ENCODE measurements around the gene ALX3.
"Not testable (repeated sequence)": the region's sequence is repeated elsewhere in the genome, so short reads cannot be mapped to it uniquely, and the experiment has no call there.

DNA sequence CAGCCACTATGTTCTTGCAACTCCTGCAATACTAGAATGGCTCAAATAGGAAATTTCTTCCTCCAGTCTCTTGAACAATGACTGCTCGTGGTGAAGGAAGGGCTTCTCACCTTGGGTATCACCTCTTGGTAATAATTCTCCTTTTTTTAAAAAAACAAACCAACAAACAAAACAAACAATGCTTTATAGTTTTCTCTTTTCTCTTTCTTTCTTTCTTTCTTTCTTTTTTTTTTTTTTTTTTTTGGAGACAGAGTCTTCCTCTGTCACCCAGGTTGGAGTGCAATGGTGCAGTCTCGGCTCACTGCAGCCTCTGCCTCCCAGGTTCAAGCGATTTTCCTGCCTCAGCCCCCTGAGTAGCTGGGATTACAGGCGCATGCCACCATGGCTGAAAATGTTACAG, 39.8 kb downstream of the ALX3 start:
- not testable (repeated sequence) for TF ChIP-seq HOXA7 (CRISPR knock-in tag; IDR thresholded peaks at IDR 0.05; ENCODE audit: borderline replicate concordance); ZNF530 (tag by site-specific recombination; IDR thresholded peaks at IDR 0.05; ENCODE audit: low read depth); ZNF670 (tag by site-specific recombination; IDR thresholded peaks at IDR 0.05; ENCODE audit: low read depth); ZNF549 (tag by site-specific recombination; IDR thresholded peaks at IDR 0.05); ZSCAN23 (tag by site-specific recombination; IDR thresholded peaks at IDR 0.05)
- TF ChIP-seq, protein P1, sequence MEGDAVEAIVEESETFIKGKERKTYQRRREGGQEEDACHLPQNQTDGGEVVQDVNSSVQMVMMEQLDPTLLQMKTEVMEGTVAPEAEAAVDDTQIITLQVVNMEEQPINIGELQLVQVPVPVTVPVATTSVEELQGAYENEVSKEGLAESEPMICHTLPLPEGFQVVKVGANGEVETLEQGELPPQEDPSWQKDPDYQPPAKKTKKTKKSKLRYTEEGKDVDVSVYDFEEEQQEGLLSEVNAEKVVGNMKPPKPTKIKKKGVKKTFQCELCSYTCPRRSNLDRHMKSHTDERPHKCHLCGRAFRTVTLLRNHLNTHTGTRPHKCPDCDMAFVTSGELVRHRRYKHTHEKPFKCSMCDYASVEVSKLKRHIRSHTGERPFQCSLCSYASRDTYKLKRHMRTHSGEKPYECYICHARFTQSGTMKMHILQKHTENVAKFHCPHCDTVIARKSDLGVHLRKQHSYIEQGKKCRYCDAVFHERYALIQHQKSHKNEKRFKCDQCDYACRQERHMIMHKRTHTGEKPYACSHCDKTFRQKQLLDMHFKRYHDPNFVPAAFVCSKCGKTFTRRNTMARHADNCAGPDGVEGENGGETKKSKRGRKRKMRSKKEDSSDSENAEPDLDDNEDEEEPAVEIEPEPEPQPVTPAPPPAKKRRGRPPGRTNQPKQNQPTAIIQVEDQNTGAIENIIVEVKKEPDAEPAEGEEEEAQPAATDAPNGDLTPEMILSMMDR (tag by site-specific recombination; IDR thresholded peaks at IDR 0.05): not testable (repeated sequence)
- TF ChIP-seq, protein P2, sequence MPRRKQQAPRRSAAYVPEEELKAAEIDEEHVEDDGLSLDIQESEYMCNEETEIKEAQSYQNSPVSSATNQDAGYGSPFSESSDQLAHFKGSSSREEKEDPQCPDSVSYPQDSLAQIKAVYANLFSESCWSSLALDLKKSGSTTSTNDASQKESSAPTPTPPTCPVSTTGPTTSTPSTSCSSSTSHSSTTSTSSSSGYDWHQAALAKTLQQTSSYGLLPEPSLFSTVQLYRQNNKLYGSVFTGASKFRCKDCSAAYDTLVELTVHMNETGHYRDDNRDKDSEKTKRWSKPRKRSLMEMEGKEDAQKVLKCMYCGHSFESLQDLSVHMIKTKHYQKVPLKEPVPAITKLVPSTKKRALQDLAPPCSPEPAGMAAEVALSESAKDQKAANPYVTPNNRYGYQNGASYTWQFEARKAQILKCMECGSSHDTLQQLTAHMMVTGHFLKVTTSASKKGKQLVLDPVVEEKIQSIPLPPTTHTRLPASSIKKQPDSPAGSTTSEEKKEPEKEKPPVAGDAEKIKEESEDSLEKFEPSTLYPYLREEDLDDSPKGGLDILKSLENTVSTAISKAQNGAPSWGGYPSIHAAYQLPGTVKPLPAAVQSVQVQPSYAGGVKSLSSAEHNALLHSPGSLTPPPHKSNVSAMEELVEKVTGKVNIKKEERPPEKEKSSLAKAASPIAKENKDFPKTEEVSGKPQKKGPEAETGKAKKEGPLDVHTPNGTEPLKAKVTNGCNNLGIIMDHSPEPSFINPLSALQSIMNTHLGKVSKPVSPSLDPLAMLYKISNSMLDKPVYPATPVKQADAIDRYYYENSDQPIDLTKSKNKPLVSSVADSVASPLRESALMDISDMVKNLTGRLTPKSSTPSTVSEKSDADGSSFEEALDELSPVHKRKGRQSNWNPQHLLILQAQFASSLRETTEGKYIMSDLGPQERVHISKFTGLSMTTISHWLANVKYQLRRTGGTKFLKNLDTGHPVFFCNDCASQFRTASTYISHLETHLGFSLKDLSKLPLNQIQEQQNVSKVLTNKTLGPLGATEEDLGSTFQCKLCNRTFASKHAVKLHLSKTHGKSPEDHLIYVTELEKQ (tag by site-specific recombination; IDR thresholded peaks at IDR 0.05; ENCODE audit: borderline replicate concordance): not testable (repeated sequence)
